22Rv1 (cell line): ENCODE measurements around the gene TAF12.

Experiments used
- ZFX ChIP-seq: fragments of 450-650 bp; IDR thresholded peaks from 2 replicates; pipeline ENCODE4 v1.6.1; 2017; ENCODE audit warnings: antibody characterized with exemption, borderline replicate concordance
- TF ChIP-seq, protein P1 (sequence below): fragments of 450-650 bp; IDR thresholded peaks from 2 replicates; pipeline ENCODE4 v1.5.1; 2017; ENCODE audit warnings: mild to moderate bottlenecking

- TF ChIP-seq, protein P1, sequence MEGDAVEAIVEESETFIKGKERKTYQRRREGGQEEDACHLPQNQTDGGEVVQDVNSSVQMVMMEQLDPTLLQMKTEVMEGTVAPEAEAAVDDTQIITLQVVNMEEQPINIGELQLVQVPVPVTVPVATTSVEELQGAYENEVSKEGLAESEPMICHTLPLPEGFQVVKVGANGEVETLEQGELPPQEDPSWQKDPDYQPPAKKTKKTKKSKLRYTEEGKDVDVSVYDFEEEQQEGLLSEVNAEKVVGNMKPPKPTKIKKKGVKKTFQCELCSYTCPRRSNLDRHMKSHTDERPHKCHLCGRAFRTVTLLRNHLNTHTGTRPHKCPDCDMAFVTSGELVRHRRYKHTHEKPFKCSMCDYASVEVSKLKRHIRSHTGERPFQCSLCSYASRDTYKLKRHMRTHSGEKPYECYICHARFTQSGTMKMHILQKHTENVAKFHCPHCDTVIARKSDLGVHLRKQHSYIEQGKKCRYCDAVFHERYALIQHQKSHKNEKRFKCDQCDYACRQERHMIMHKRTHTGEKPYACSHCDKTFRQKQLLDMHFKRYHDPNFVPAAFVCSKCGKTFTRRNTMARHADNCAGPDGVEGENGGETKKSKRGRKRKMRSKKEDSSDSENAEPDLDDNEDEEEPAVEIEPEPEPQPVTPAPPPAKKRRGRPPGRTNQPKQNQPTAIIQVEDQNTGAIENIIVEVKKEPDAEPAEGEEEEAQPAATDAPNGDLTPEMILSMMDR: no peak
- no peak for TF ChIP-seq ZFX
Observed at GRCh38 chr1:28604411-28604810, 38.5 kb downstream of the TAF12 start.
